Smooth muscle cell (in vitro differentiated cells): Measurements from ENCODE around the gene HOXA11. TPM values are rescaled to one million over a fixed set of nuclear protein-coding genes. Genes with fewer than 3 reads are reported as not detected.
A peak's percentile ranks its signal among the peaks of the same experiment; 100 is the strongest.

Experiments
- DNase-seq: peaks from one replicate; lab custom pipeline; 2025; ENCODE audit not compliant: unreplicated experiment; lab: John Stamatoyannopoulos, UW
- H2AFZ ChIP-seq: fragments of 200-600 bp; sonication (generic); 2 replicates; pipeline ENCODE4 v1.6.0; 2016; ENCODE audit warnings: antibody characterized with exemption, low read depth, mild to moderate bottlenecking
- H3F3A ChIP-seq: fragments of 200-600 bp; sonication (generic); 2 replicates; pipeline ENCODE4 v1.6.0; 2017; ENCODE audit warnings: antibody characterized with exemption, low read depth
- H3K27ac ChIP-seq: fragments of 200-600 bp; sonication (generic); 2 replicates; pipeline ENCODE4 v1.5.1; 2016; ENCODE audit warnings: low read depth, mild to moderate bottlenecking
- H3K27me3 ChIP-seq: fragments of 200-600 bp; sonication (generic); 2 replicates; pipeline ENCODE4 v1.6.1; 2016; ENCODE audit warnings: low read depth, mild to moderate bottlenecking
- H3K36me3 ChIP-seq: fragments of 200-600 bp; sonication (generic); 2 replicates; pipeline ENCODE4 v1.5.1; 2016; ENCODE audit warnings: low read depth
- H3K4me1 ChIP-seq: fragments of 200-600 bp; sonication (generic); 2 replicates; pipeline ENCODE4 v1.5.1; 2016; ENCODE audit warnings: low read depth
- H3K4me2 ChIP-seq: fragments of 200-600 bp; sonication (generic); 2 replicates; pipeline ENCODE4 v1.6.0; 2016; ENCODE audit warnings: mild to moderate bottlenecking
- H3K4me3 ChIP-seq: fragments of 200-600 bp; sonication (generic); 2 replicates; pipeline ENCODE4 v1.5.1; 2016; ENCODE audit warnings: mild to moderate bottlenecking
- H3K79me2 ChIP-seq: fragments of 200-600 bp; sonication (generic); 2 replicates; pipeline ENCODE4 v1.6.0; 2016; ENCODE audit warnings: low read depth, mild to moderate bottlenecking
- H3K9ac ChIP-seq: fragments of 200-600 bp; sonication (generic); 2 replicates; pipeline ENCODE4 v1.6.0; 2016; ENCODE audit warnings: low read depth
- H3K9me3 ChIP-seq: fragments of 200-600 bp; sonication (generic); replicated peaks from 2 replicates; pipeline ENCODE4 v1.5.1; 2016; ENCODE audit warnings: low read depth
- H4K20me1 ChIP-seq: fragments of 200-600 bp; sonication (generic); 2 replicates; pipeline ENCODE4 v1.6.0; 2016; ENCODE audit warnings: low read depth
- CTCF ChIP-seq: fragments of 200-600 bp; sonication (generic); IDR thresholded peaks from 2 replicates; pipeline ENCODE4 v1.5.1; 2017; ENCODE audit warnings: borderline replicate concordance, mild to moderate bottlenecking, antibody characterized with exemption; ENCODE audit not compliant: insufficient read depth, poor library complexity, severe bottlenecking
- WGBS: methylation state at CpG from one replicate; pipeline ENCODE4 v1.1.7; 2016; ENCODE audit warnings: low lambda C conversion rate; 5-methylcytosine and 5-hydroxymethylcytosine counted together
- polyA plus RNA-seq: library from polyadenylated mRNA; unstranded; fragments of >200 nt; fragmentation: Nextera tagmentation; extraction: Ambion mirVana; gene quantifications from 2 replicates; pipeline ENCODE4 v1.2.1, GENCODE V29; 2016
- total RNA-seq: library from RNA; depleted of rRNA; stranded (reverse); fragments of >200 nt; gene quantifications from 2 replicates; pipeline ENCODE4 v1.2.3, GENCODE V29; 2014

The HOXA11 gene
- total and polyA plus RNA-seq, 2 experiments from 2014 or later = 20.3 to 27.7 TPM

- peaks cover 5% of the 10 kb centered on the region for H3K4me1 ChIP-seq
- H3K9me3 ChIP-seq = no peaks in the 10 kb centered on the region
- peak overlapping the region; percentile 60 for H3K4me3 ChIP-seq
- DNase-seq = no peak
- H3K9ac ChIP-seq = peak overlapping the region; percentile 63
- no peaks in the 10 kb centered on the region for H3K27me3 ChIP-seq
- peak overlapping the region; percentile 81 for H2AFZ ChIP-seq
- H3F3A ChIP-seq = peaks cover 9% of the 10 kb centered on the region
- peak overlapping the region; percentile 69 for H3K27ac ChIP-seq
- no peak for TF ChIP-seq CTCF
- no peaks in the 10 kb centered on the region for H3K36me3 ChIP-seq
- H4K20me1 ChIP-seq = no peaks in the 10 kb centered on the region
- H3K79me2 ChIP-seq = peaks cover 100% of the 10 kb centered on the region
- WGBS = 8% methylated on average over 21 of the region's 22 CpGs
- peak overlapping the region; percentile 89 for H3K4me2 ChIP-seq
Measured at GRCh38 chr7:27189295-27189996, 4.4 kb upstream of the HOXA11 start.

GRCh38 chr7:27188386-27189294 is 3.6 kb upstream of the HOXA11 start:
- Histone ChIP-seq H4K20me1 (no peaks in the 10 kb centered on the region), H3K4me1 (peaks cover 5% of the 10 kb centered on the region), H2AFZ (peak overlapping the region; percentile 81), H3K79me2 (peaks cover 100% of the 10 kb centered on the region), H3K4me2 (peak overlapping the region; percentile 89), H3K27ac (peak overlapping the region; percentile 69), H3K4me3 (peak overlapping the region; percentile 60), H3K36me3 (no peaks in the 10 kb centered on the region), H3K9ac (peak overlapping the region; percentile 63), H3K9me3 (no peaks in the 10 kb centered on the region), H3K27me3 (no peaks in the 10 kb centered on the region), H3F3A (peaks cover 9% of the 10 kb centered on the region)
- no peak for DNase-seq
- WGBS = 2% methylated on average over 49 of the region's 49 CpGs
- TF ChIP-seq CTCF = no peak

GRCh38 chr7:27187475-27188385 is 2.7 kb upstream of the HOXA11 start:
- Histone ChIP-seq H3K9ac (peak overlapping the region; percentile 63), H3K79me2 (peaks cover 100% of the 10 kb centered on the region), H3K27ac (peak overlapping the region; percentile 69), H3K4me1 (peaks cover 9% of the 10 kb centered on the region), H4K20me1 (peaks cover 6% of the 10 kb centered on the region), H3K36me3 (no peaks in the 10 kb centered on the region), H3K4me3 (peak overlapping the region; percentile 60), H3K9me3 (no peaks in the 10 kb centered on the region), H3K27me3 (no peaks in the 10 kb centered on the region), H2AFZ (peak overlapping the region; percentile 81), H3F3A (peaks cover 9% of the 10 kb centered on the region), H3K4me2 (peak overlapping the region; percentile 89)
- DNase-seq = no peak
- TF ChIP-seq CTCF = no peak
- 3% methylated on average over 46 of the region's 46 CpGs for WGBS
